Caki2 (cell line): Measurements from ENCODE around the gene PEX6. TPM values are rescaled to one million over a fixed set of nuclear protein-coding genes. Genes with fewer than 3 reads are reported as not detected.
A peak's percentile ranks its signal among the peaks of the same experiment; 100 is the strongest.
"Not testable (repeated sequence)": the region's sequence is repeated elsewhere in the genome, so short reads cannot be mapped to it uniquely, and the experiment has no call there.

Experiments
- DNase-seq: peaks from one replicate; pipeline ENCODE4 v3.0.0-alpha.2; 2015; ENCODE audit warnings: low read depth
- in situ Hi-C: cut with HindIII; loops from 2 replicates; pipeline ENCODE4 v1.10.0; 2016; ENCODE audit warnings: low sequenced_read_pairs, low pct_unique_long_range_greater_than_20kb, mixed read lengths
- total RNA-seq: library from RNA; depleted of rRNA; stranded (reverse); fragments of >200 nt; shearing (Covaris generic); gene quantifications from 2 replicates; pipeline ENCODE4 v1.2.3, GENCODE V29; 2014; ENCODE audit warnings: low replicate concordance

PEX6 gene
- total RNA-seq, 1 experiment from 2014 or later, result 31.4 TPM

DNA sequence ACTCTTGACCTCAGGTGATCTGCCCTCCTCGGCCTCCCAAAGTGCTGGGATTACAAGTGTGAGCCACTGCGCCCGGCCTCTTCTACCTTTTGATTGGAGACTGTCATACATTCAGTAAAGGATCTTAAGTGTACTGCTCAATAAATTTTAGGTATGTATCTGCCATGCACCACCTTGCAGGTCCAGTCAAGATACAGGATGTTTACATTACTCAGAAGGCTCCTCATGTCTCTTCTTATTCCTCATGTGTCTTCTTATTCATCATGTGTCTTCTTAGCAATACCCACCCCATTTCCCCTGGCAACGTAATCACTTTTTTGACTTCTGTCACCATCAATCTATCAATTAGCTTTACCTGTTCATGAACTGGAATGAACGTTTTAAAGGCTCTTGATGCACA lies 26.9 kb upstream of the PEX6 start:
- no peak for DNase-seq
- in situ Hi-C loops, result no loop called here

DNA sequence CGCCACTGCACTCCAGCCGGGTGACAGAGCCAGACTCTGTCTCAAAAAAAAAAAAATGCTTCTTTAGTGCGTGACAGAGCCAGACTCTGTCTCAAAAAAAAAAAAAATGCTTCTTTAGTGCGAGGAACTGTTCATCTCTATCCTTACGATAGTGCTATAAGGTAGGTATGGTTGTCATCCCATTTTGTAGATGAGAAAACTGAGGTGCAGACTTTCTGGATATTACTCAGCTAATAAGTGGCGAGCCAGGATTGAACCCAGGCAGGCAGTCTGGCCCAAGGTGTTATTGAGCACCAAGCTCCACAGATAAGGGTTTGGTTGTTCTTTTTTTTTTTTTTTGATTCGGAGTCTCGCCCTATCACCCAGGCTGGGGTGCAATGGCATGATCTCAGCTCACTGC lies 22.9 kb upstream of the PEX6 start:
- no peak for DNase-seq
- in situ Hi-C loops, result no loop called here

DNA sequence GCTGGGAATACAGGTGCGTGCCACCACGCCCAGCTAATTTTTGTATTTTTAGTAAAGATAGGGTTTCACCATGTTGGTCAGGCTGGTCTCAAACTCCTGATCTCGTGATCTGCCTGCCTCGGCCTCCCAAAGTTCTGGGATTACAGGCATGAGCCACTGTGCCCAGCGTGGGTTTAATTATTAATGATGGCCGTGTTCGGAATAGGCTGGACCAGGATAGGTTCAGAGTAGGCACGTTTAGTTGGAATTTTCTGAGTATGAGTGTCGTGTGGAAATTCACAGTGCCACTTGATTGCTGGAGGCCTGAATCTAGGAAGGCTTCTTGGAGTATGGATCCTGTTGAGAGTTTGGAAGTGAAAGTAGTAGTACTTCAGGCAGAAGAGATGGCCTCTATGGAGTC lies 19.2 kb upstream of the PEX6 start:
- in situ Hi-C loops, DNase-seq: not testable (repeated sequence)

DNA sequence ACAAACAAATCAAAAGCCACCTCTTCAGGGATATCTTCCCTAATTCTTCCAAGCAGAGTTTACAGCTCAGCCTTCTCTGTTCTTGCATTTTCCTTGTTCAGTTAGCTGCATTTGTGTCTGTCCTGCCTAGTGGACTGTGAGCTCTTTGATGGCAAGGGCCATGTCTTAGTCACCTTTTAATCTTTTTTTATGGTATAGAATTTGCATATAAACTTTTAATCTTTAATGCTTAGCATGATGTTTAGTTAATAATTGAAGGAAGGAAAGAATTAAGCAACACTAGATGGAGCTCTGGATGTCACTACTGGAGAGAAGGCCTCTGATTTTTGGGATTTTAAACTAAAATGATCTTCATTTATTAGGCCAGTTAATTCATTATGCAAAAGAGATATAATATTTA lies 17.5 kb upstream of the PEX6 start:
- in situ Hi-C loops, result no loop called here

DNA sequence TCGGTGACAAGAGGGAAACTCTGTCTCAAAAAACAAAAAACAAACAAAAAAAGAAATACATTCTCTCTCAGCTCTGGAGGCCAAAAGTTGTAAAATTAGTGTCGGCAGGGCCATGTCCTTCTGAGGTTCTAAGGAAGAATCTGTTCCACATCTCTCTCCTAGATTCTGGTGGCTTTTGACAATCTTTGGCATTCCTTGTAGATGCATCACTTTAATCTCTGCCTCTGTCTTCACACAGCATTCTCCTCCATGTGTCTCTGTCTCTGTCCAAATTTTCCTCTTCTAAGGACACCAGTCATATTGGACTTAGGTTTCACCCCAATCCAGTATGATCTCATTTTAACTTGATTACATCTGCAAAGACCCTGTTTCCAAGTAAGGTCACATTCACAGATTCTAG lies 14.5 kb upstream of the PEX6 start:
- in situ Hi-C loops, result no loop called here
- DNase-seq, result no peak

More for the DNA sequence above, 17.5 kb upstream of the PEX6 start:
- DNase-seq, result peak; percentile 51

DNA sequence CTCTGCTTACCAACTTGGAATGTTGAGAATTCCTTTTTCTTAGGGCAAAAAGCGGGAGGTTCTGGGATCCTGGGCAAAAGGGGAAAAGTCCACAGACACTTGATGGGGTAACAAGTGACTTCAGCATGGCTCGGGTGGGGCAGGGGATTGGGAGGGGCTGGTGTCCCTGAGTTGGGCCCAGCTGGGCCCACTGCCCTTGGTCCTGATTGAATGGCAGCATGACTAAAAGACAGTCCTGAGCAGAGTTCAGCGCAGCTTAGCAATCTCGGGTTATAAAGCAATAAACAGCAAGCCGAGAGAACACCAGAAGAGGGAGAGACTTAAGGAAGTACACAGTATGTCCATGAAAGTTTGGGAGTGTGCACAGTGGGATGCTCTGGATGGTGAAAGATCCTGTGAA lies 10.9 kb upstream of the PEX6 start:
- in situ Hi-C loops, result no loop called here
- DNase-seq, result no peak

DNA sequence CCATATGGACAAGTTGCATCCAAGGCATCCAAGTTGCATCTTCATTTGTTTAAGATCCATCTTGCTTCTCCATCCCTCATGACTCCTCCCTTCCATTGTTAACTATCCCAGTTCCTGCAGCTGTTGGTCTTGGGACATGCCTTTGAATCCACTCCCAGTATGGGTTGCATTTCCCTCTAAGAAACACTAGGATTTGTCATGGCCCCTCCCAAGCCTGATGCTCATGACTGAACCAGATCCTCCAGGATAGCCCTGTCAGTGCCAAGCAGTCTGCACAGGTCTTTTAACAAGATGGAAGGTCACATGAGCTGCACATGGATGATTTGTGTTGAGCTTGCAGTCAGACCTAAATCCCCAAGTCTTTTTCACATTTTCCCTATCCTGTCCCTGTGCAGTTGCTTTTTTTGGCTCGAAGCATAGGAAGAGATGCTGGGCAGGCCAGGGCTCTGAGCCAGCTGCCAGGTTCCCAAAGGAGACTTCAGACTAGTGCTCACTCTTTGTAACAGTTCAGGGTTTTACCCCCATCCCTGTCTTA lies 9.6 kb upstream of the PEX6 start:
- DNase-seq, result no peak
- in situ Hi-C loops, result no loop called here

DNA sequence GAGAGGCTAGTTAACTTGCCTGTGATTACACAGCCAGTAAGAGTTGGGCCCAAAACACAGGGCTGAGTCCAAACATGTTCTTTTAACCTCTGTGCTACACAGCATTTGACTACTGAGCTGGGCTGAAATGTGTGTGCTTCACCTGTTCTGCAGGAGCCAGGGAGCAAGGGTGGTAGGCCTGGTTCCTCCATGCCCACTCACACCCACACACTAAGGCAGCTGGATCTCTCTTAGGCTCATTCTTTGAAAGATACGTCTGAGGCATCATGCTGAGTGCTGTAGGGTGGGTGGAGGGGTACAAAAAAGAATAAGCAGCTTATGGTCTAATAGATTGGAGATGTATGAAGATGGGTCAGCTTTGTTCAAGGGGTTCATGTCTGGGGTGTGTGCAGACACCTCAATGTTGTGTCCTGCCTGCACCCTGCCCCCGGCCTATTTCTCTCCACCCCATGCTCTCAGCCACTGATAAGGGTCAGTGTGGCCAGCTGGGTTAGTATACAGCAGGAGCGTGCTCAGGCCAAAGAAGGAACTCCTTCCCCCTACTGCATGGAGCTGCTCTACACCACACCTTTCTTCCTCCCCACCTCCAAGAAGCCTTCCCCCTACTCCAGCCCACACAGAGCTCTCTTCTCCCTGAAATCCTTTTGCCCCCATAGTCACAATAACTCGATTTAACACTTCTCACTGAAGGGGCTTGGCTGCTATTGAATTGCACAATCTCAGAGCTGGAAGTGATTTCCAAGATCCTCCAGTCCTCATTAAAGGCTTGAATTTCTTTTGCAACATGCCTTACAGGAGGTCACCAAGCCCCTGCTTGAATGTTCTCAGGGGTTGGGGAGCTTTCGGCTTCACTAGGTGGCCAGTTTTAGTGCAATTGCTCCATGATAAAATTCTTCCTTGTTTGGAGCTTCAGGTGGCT lies 8.8 kb upstream of the PEX6 start:
- in situ Hi-C loops, result no loop called here
- no peak for DNase-seq

DNA sequence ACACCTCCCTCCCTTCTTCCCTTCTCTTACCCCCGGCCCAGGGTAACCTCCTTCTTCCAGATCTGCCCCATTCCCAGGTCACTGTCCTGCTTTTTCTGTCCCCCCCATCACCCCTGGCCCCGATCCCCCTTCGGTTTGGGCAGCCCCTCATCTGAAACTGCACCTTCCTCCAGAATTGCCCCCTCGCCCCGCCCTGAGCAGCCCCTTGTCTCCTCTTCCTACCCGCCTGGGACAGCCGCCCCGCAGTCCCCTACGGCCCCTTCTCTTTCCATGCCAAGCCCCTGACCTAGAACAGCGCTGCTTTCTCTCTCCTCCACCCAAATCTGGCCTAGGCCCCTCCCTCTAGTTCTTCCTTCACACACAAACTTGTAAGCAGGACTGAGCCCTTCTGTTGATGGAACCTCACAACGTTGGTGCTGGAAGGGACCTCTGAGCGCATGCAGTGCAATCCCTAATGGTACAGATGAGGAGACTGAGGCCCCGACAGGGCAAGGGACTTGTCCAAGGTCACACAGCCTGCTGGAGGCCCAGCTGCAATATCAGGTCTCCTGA lies 6.0 kb upstream of the PEX6 start:
- in situ Hi-C loops, result no loop called here
- no peak for DNase-seq

DNA sequence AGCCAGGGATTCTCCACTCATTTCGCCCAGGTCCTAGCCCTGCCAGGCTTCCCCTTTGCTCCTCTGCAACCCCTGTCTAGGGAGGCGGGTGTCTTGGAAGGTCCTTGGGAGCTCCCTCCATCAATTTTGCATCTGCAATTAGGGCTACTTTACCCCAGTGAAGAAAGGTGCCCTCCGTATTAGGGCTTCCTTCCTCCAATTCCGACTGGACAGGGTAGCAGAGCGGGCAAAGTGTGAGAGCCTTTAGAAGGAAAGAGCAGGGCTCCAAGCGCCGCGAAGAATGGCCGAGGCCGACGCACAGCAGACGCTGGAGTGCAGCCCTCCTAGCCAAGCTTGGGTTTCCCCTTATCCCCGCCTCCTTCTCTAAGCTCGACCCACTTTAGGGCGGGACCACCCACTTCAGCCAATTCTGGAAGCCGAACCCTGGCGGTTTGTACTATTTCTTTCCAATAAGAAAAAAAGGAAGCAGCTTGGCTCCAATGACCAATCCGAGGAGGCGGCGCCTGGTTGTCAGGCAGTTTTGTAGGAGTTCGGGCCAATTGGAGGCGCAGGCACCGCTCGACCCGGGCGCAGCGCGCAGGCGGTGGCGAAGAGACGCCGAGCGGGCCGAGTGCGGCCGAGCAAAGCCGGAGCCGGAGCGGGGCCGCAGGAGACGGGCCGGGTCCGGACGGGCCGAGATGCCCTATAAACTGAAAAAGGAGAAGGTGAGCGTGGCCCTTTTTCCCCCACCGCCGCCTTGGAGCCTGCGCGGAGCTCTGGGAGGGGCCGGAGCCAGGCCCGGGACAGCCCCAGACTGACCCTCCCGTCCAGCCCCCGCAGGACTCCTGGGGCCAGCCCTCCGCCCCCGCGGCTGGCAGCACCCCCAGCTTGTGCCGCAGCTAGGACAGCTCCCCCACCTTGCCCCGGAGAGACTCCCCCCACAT lies 5.3 kb upstream of the PEX6 start, which contains the start of gene PPP2R5D:
PPP2R5D (plus strand) TSS at position 570 of the 923 bp plus-strand sequence; CDS start at position 678, 108 bp downstream.
- DNase-seq, result peak; percentile 99
- in situ Hi-C loops, result no loop called here

DNA sequence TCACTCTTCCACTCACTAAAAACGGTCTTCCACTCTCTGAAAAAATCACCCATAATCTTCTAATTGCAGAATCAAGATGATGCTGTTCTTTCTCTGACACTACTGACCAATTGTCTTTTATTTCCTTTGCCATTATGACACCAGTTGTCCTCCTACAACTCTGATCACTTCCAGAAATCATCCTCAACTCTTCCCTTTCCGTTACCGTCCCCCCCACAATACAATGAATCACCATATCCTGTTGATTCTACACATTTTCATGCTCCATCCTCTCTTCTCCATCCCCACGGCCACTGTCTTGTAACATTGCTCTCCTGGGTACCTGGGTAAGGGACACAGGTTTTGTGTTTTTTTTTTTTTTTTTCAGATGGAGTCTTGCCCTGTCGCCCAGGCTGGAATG lies 2.9 kb upstream of the PEX6 start:
- in situ Hi-C loops, result no loop called here
- DNase-seq, result no peak

DNA sequence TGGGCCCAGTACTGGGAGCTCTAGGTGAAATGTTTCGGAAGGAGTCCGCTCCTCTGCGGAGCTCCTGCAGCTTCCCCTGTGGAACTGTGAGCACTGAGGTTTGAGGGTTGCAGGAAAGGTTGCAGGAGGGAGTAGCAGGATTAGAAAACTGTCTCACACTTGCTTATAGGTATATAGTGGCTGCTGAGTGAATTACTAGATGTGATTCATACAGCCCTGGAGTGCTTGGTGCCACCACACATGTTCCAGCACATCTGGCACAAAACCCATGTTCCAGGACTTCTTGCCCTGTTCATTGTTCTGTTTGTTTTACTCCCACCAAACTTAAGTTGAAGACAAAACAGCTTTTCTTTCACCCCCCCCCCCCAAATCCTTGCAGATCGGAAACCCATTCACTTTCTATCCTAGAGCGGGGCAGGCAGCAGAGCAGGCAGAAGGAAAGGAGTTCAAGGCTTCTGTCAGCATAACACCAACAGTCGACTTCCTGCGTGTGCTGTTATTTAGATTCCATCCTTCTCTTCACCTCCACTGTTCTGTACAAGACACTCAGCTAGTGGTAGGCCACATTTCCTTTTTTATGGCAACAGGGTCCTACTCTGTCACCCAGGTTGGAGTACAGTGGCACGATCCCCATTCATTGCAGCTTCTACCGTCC lies 669 bp upstream of the PEX6 start:
- in situ Hi-C loops, result no loop called here
- DNase-seq, result no peak

DNA sequence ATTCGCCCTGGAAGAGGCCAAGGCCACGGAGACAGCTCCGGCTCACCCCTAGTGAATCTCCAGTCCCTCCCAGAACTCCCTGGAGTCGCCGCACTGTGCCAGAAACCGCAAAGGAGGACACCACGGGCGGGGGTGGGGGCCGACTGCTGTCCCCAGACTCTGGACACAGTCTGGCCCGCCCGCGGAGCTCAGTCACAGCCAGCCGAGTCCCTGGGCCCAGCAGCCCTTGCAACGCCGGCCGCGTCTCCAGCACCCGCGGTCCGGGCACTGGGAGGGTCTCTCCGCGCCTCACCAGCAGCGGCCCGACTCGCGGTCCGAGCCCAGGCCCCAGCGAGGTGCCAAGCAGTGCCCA lies 518 bp downstream of the PEX6 start:
- no peak for DNase-seq
- in situ Hi-C loops, result no loop called here

DNA sequence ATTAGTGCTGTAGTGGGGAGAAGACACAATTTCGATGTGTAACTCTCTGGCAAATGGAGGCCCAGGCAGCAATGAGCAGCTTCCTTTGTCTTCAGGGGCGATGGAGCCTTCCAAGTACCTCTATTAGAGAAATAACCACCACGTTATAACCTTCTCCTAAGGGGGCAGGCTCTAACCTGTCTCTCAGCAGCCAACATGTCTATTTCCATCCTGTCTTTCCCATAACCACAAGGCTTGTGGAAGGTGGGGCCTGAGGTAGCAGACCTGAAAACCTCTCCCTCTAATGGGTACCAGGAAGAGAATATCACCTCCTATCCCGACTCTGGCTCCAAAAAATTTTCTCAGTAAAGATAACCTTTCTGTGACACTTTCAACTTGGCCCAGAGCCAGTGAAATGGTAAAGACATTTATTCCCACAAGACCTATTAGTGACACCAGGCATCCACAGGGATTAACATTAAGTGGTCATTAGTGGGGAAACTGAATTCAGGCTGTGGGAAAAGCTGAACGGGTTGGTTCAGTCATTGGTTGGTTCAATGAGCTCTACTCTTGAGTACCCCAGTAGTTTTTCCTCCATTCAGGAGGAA lies 4.0 kb downstream of the PEX6 start:
- no peak for DNase-seq
- in situ Hi-C loops, result no loop called here

DNA sequence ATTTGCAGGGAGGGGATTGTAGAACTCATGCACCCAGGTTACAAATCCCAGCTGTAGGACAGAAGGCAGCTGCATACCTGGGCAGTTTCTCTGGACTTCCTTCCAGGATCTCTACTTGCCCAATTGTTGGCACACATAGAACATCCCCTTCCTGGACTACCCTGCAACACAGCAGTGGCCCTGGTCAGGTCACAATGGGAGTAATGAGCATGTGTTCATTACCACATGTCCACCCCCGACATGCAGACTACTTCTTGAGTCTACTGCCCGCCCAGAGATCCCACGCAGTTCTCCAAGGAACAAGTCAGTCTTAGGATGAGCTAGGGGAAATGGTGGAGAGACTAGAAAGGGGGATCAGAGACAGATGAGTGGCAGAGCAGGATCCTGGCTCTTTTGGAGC lies 5.1 kb downstream of the PEX6 start:
- in situ Hi-C loops, result no loop called here
- DNase-seq, result no peak

DNA sequence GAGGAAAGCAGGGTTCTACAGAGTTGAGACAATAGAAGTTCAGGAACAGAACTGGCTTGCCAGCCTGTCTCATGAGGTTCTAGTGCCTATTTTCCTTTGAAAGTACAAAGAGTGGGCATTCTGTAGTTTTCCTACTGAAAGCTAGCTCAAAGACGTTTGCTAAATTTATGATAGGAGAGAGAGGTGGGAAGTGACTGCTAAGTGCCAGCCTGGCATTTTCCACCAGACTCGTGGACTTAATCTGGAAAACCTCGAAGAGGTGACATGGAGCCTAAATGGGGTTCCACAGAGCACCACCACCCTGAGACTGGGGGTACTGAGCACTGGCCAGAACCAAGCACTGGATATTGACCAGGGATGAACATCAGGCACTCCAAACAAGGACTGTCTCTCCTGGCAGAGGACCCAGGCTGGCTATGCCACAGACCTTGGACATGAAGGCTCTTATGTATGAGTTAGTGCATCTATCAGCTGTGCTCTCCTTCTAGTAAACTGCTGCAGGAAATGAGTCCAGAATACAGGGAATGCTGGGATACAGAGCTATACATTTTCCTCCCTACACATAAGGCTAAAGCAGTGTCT lies 7.1 kb downstream of the PEX6 start:
- in situ Hi-C loops, result no loop called here
- DNase-seq, result no peak

DNA sequence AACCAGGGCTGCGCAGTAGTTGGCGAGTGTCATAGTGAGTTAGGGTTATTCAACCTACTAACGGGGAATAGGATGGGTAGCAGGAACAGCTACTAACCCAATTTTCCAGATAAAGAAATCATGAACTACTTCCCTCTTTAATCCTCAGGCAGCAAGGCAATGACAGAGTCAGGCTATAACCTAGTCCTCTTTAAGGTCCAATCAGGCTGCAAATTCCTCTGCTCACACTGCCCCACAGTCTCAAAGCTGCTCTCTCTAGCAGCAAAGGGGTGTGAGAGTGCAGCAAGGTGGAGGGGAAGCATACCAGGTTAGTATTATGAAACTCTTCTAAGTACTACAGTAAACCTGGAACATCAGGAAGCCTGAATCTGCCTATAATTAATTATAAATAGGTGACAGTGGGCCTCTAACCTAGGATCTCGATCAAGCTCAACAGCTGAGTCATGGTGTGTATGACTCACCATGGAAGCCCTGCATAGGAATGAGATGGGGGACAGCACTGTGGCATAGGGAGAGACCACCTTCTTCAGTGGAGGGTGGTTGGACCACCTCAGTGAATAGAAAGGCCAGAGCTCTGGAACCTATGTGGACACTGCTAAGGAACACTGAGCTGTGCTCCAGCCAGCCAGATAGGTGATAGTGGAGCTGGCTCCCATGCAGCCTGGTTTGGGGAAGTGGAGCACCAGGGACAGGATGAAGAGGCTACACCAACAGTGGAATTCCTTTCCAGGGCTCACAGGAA lies 7.9 kb downstream of the PEX6 start:
- in situ Hi-C loops, result no loop called here
- peak; percentile 61 for DNase-seq
